HepG2 (cell line): Measurements from ENCODE around the gene ZNF618. TPM values are rescaled to one million over a fixed set of nuclear protein-coding genes. Genes with fewer than 3 reads are reported as not detected.

Experiments
- ATAC-seq: fragments of 200-7000 bp; cut with Tn5 transposase; 3 replicates; pipeline ENCODE4 v1.9.1; 2020; ENCODE audit warnings: mild to moderate bottlenecking, moderate library complexity
- BruUV-seq: library from RNA; stranded (reverse); fragments of 400-500 nt; replicated peaks from 2 replicates; lab custom pipeline; 2021; lab: Mats Ljungman, UMichigan
- CTCF ChIA-PET: fragments of 300-600 bp; formaldehyde crosslinking; extraction: SDS; loops from one replicate; lab custom pipeline; 2021; ENCODE audit warnings: low total read pairs, inconsistent platforms, low intra/inter-chr PET ratio; lab: Yijun Ruan, JAX
- POLR2A ChIA-PET: fragments of 350-600 bp; sonication (Branson Sonifier 250); formaldehyde crosslinking; loops from one replicate; lab custom pipeline; 2020; ENCODE audit warnings: antibody characterized with exemption, inconsistent platforms; lab: Yijun Ruan, JAX
- DNase-seq: peaks from one replicate; pipeline ENCODE4 v3.0.0-alpha.2; 2015; ENCODE audit warnings: low spot score
- FAIRE-seq: peaks from 3 replicates; lab custom pipeline; 2011; peaks lifted over from hg19 to GRCh38; lab: Jason Lieb, UNC
- H2AFZ ChIP-seq: one replicate; pipeline ENCODE4 v1.6.1; 2011; ENCODE audit warnings: low read length, inconsistent platforms
- H3K27ac ChIP-seq: fragments of 300-600 bp; 3 replicates; pipeline ENCODE4 v1.8.0; 2011; ENCODE audit warnings: mixed run types, mild to moderate bottlenecking, mixed read lengths, low read length, inconsistent platforms; ENCODE audit not compliant: insufficient read depth; ENCODE audit errors: extremely low read length
- H3K27me3 ChIP-seq, 2 experiments: fragments of 200-600 bp in 1 of 2; 2 replicates in 1 of 2; 3 replicates in 1 of 2; pipeline versions ENCODE4 v1.6.0 to v1.8.0; 2011; ENCODE audit warnings: low read length in 2 of 2, mild to moderate bottlenecking in 2 of 2, moderate library complexity in 2 of 2, inconsistent platforms in 1 of 2; ENCODE audit not compliant: insufficient read depth in 2 of 2, control insufficient read depth in 1 of 2
- H3K36me3 ChIP-seq, 2 experiments: fragments of 200-600 bp in 1 of 2; replicated peaks in 1 of 2; 2 replicates in 1 of 2; 3 replicates in 1 of 2; pipeline versions ENCODE4 v1.5.1 to v1.8.0; 2011; ENCODE audit warnings: low read length in 2 of 2, inconsistent platforms in 1 of 2; ENCODE audit not compliant: insufficient read depth in 2 of 2, control insufficient read depth in 1 of 2
- H3K4me1 ChIP-seq: 2 replicates; pipeline ENCODE4 v1.5.1; 2012; ENCODE audit warnings: low read length, inconsistent platforms; ENCODE audit not compliant: insufficient read depth
- H3K4me2 ChIP-seq: 2 replicates; pipeline ENCODE4 v1.6.0; 2011; ENCODE audit warnings: low read depth, low read length, inconsistent platforms
- H3K4me3 ChIP-seq, 3 experiments: fragments of 200-600 bp in 1 of 3; sonication (generic), shearing (Covaris generic) in 1 of 3; replicated peaks in 1 of 3; 2 replicates each; pipeline ENCODE4 v1.5.1; 2011 to 2016; ENCODE audit warnings: low read length in 3 of 3, inconsistent platforms in 2 of 3, low read depth in 2 of 3, mild to moderate bottlenecking in 2 of 3, control low read depth in 1 of 3, mixed read lengths in 1 of 3; ENCODE audit not compliant: insufficient read depth in 1 of 3
- H3K79me2 ChIP-seq: one replicate; pipeline ENCODE4 v1.6.1; 2011; ENCODE audit warnings: low read length, inconsistent platforms; ENCODE audit not compliant: insufficient read depth
- H3K9ac ChIP-seq: 2 replicates; pipeline ENCODE4 v1.6.0; 2011; ENCODE audit warnings: mild to moderate bottlenecking, low read depth, low read length, inconsistent platforms; ENCODE audit not compliant: insufficient read depth
- H3K9me3 ChIP-seq: 2 replicates; pipeline ENCODE4 v1.5.1; 2012; ENCODE audit warnings: mild to moderate bottlenecking, low read length
- H4K20me1 ChIP-seq: 2 replicates; pipeline ENCODE4 v1.6.0; 2011; ENCODE audit warnings: inconsistent platforms, mild to moderate bottlenecking, low read length, moderate library complexity; ENCODE audit not compliant: insufficient read depth
- CENPBD1 ChIP-seq: sonication (generic); formaldehyde crosslinking; IDR thresholded peaks from 2 replicates; pipeline ENCODE4 v1.8.0; 2022; ENCODE audit warnings: missing genetic modification reagents, low read depth, mild to moderate bottlenecking, borderline replicate concordance
- FOXK2 ChIP-seq: fragments of 450-650 bp; IDR thresholded peaks from 2 replicates; pipeline ENCODE4 v1.6.1; 2016
- KLF13 ChIP-seq: sonication (generic); formaldehyde crosslinking; IDR thresholded peaks from 2 replicates; pipeline ENCODE4 v1.4.0; 2020; ENCODE audit warnings: mild to moderate bottlenecking, missing genetic modification reagents
- KMT2A ChIP-seq: sonication (generic); formaldehyde crosslinking; IDR thresholded peaks from 2 replicates; pipeline ENCODE4 v1.4.0; 2020; ENCODE audit warnings: missing genetic modification reagents
- REL ChIP-seq: sonication (generic); formaldehyde crosslinking; conservative IDR thresholded peaks from 2 replicates; pipeline ENCODE4 v1.8.0; 2022; ENCODE audit warnings: mild to moderate bottlenecking, missing genetic modification reagents, moderate library complexity
- THAP11 ChIP-seq: IDR thresholded peaks from 2 replicates; pipeline ENCODE4 v1.6.1; 2016; ENCODE audit warnings: missing biosample characterization, missing genetic modification reagents
- THYN1 ChIP-seq: sonication (generic); formaldehyde crosslinking; IDR thresholded peaks from 2 replicates; pipeline ENCODE4 v1.8.1; 2023; ENCODE audit warnings: low read depth, mild to moderate bottlenecking, moderate library complexity, missing genetic modification reagents, borderline replicate concordance
- ZFP82 ChIP-seq: sonication (generic); formaldehyde crosslinking; IDR thresholded peaks from 2 replicates; pipeline ENCODE4 v1.5.1; 2020; ENCODE audit warnings: mild to moderate bottlenecking, missing genetic modification reagents, borderline replicate concordance
- ZNF230 ChIP-seq: sonication (generic); formaldehyde crosslinking; IDR thresholded peaks from 2 replicates; pipeline ENCODE4 v1.4.0; 2020; ENCODE audit warnings: mild to moderate bottlenecking, missing genetic modification reagents
- ZNF607 ChIP-seq: sonication (generic); formaldehyde crosslinking; IDR thresholded peaks from 2 replicates; pipeline ENCODE4 v1.5.1; 2020; ENCODE audit warnings: missing genetic modification reagents, mild to moderate bottlenecking, borderline replicate concordance
- ZNF709 ChIP-seq: sonication (generic); formaldehyde crosslinking; IDR thresholded peaks from 2 replicates; pipeline ENCODE4 v1.5.0; 2020; ENCODE audit warnings: mild to moderate bottlenecking, missing genetic modification reagents
- ZNF713 ChIP-seq: sonication (generic); formaldehyde crosslinking; IDR thresholded peaks from 2 replicates; pipeline ENCODE4 v1.4.0; 2020; ENCODE audit warnings: mild to moderate bottlenecking, missing genetic modification reagents
- ZNF761 ChIP-seq: sonication (generic); formaldehyde crosslinking; conservative IDR thresholded peaks from 2 replicates; pipeline ENCODE4 v1.4.0; 2020; ENCODE audit warnings: mild to moderate bottlenecking, missing genetic modification reagents
- ZNF850 ChIP-seq: sonication (generic); formaldehyde crosslinking; conservative IDR thresholded peaks from 2 replicates; pipeline ENCODE4 v1.9.0; 2021; ENCODE audit warnings: mild to moderate bottlenecking, missing genetic modification reagents
- WGBS: methylation state at CpG from one replicate; pipeline ENCODE4 v1.1.6; 2017; ENCODE audit warnings: low lambda C conversion rate; 5-methylcytosine and 5-hydroxymethylcytosine counted together
- in situ Hi-C: cut with HindIII; loops from 2 replicates; pipeline ENCODE4 v1.10.0; 2017; ENCODE audit warnings: low pct_unique_long_range_greater_than_20kb; ENCODE audit not compliant: extremely low pct_ligation_motif_present
- intact Hi-C: fragments of 100-400 bp; cut with micrococcal nuclease; formaldehyde crosslinking; loops from one replicate; pipeline ENCODE4 v1.10.0; 2022; ENCODE audit not compliant: unreplicated experiment
- polyA plus RNA-seq, 8 experiments: library from polyadenylated mRNA; depleted of rRNA in 3 of 8; stranded (reverse) in 7 of 8; unstranded in 1 of 8; fragments of >200 nt; fragmentation: Illumina TruSeq in 4 of 8; extraction: Trizol in 4 of 8; gene quantifications; 2 replicates each; pipeline versions ENCODE4 v1.2.1 to v1.2.3, GENCODE V29; 2011 to 2016; ENCODE audit warnings: low read depth in 4 of 8, missing spikeins in 1 of 8, mixed read lengths in 1 of 8; ENCODE audit not compliant: insufficient read depth in 1 of 8
- total RNA-seq, 5 experiments: library from RNA; depleted of rRNA; stranded (reverse); fragments of >200 nt; fragmentation: Illumina TruSeq; extraction: Trizol; gene quantifications; 2 replicates each; pipeline ENCODE4 v1.2.3, GENCODE V29; 2016; ENCODE audit warnings: low read depth in 1 of 5

The ZNF618 gene
- total and polyA plus RNA-seq, 2 of the 13 experiments (the other 11 are each of a cell fraction or from before 2014, with no cell fraction given), result 0.07 TPM

- ChIA-PET CTCF (no interaction called here), POLR2A (interaction anchor here (0.7 kb wide), 1 partner anchor 16 kb away, joined by 3 read pairs; no protein-coding TSS in a partner anchor)
- no peaks in the 10 kb centered on the region for H3K9me3 ChIP-seq
- 0% methylated on average over 3 of the region's 3 CpGs for WGBS
- H3K79me2 ChIP-seq, result no peaks in the 10 kb centered on the region
- no peak overlapping the region for H3K27ac ChIP-seq
- DNase-seq, result no peak
- H3K27me3 ChIP-seq, result peaks cover 0 to 22% of the 10 kb centered on the region in 2 experiments; a peak in 2 of 5 replicates
- H4K20me1 ChIP-seq, result no peaks in the 10 kb centered on the region
- no peak for FAIRE-seq
- no peak overlapping the region for H3K4me2 ChIP-seq
- in situ Hi-C loops, result no loop called here
- BruUV-seq, result no TSS peak
- H3K9ac ChIP-seq, result no peak overlapping the region
- no peak for TF ChIP-seq ZNF761 (CRISPR knock-in tag)
- no peak for TF ChIP-seq THYN1
- no peak for TF ChIP-seq ZFP82
- no peak for TF ChIP-seq REL (CRISPR knock-in tag)
- TF ChIP-seq THAP11 (CRISPR knock-in tag), result no peak
- TF ChIP-seq ZNF850 (CRISPR knock-in tag), result no peak
- TF ChIP-seq ZNF709 (CRISPR knock-in tag), result no peak
- TF ChIP-seq ZNF713 (CRISPR knock-in tag), result no peak
- TF ChIP-seq ZNF607 (CRISPR knock-in tag), result no peak
- TF ChIP-seq ZNF230 (CRISPR knock-in tag), result no peak
- no peak for TF ChIP-seq CENPBD1 (CRISPR knock-in tag)
- TF ChIP-seq FOXK2, result no peak
- no peak for TF ChIP-seq KLF13 (CRISPR knock-in tag)
- no peak for TF ChIP-seq KMT2A (CRISPR knock-in tag)
- intact Hi-C loops, result no loop called here
- H3K4me3 ChIP-seq, result no peak overlapping the region
- H2AFZ ChIP-seq, result no peak overlapping the region
- H3K36me3 ChIP-seq, result no peaks in the 10 kb centered on the region
- no peaks in the 10 kb centered on the region for H3K4me1 ChIP-seq
- no peak for ATAC-seq
Measured at GRCh38 chr9:113995963-113996362, 119.9 kb downstream of the ZNF618 start.
